Gastrocnemius medialis (tissue), 4 donors: Measurements from ENCODE around the gene SIAH3.

Experiments used
- POLR2A ChIP-seq, 2 donors: fragments of 450-650 bp; IDR thresholded peaks; one replicate each; pipeline ENCODE4 v1.6.1; 2017; ENCODE audit warnings: antibody characterized with exemption in 2 of 2, mild to moderate bottlenecking in 2 of 2, moderate library complexity in 2 of 2
- TF ChIP-seq, protein P1 (sequence below), 5 experiments: fragments of 450-650 bp in 3 of 5; fragments of 200-600 bp in 2 of 5; sonication (generic) in 2 of 5; IDR thresholded peaks in 4 of 5; conservative IDR thresholded peaks in 1 of 5; 1 replicate in 4 of 5; 2 replicates in 1 of 5; pipeline ENCODE4 v1.5.1; 2016 to 2019; ENCODE audit warnings: antibody characterized with exemption in 5 of 5, mild to moderate bottlenecking in 3 of 5, moderate library complexity in 3 of 5

DNA sequence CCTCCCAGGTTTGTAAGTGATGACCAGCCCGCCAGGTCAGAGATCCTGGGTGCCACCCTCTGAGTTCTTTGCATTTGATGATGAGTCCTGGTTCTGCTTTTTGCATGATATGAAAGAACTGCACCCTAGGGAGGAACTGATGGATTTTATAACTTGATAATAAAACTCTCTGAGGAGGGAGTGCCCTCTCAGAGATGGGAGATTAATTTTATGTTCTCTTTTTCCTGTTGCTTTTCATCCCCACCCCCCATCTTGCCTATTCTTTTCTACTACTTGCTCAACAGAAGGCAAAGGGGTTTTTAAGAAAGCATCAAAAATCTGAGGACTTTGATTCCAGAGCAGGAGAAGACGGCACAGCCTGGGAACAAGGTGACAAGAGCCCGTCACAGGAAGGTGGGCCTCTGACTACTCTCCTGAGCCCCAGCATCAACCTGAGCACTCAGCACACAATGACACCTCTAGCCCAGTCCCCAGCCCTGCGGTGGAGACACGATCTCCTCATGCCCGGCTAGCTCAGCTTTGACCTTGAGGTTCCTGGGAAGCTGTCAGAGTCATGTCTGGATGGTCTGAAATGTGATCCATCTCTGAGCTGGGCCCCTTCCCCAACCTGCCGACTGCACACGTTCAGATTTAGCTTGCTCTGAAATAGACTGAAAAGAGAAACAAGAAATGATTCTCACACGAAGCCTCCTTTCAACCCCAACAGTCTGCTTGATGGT lies 69.1 kb downstream of the SIAH3 start:
- TF ChIP-seq, protein P1, sequence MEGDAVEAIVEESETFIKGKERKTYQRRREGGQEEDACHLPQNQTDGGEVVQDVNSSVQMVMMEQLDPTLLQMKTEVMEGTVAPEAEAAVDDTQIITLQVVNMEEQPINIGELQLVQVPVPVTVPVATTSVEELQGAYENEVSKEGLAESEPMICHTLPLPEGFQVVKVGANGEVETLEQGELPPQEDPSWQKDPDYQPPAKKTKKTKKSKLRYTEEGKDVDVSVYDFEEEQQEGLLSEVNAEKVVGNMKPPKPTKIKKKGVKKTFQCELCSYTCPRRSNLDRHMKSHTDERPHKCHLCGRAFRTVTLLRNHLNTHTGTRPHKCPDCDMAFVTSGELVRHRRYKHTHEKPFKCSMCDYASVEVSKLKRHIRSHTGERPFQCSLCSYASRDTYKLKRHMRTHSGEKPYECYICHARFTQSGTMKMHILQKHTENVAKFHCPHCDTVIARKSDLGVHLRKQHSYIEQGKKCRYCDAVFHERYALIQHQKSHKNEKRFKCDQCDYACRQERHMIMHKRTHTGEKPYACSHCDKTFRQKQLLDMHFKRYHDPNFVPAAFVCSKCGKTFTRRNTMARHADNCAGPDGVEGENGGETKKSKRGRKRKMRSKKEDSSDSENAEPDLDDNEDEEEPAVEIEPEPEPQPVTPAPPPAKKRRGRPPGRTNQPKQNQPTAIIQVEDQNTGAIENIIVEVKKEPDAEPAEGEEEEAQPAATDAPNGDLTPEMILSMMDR (IDR thresholded peaks at IDR 0.05 in 4 of 5, conservative IDR thresholded peaks at IDR 0.05 in 1 of 5): no peak
- no peak for TF ChIP-seq POLR2A (IDR thresholded peaks at IDR 0.05)
